GM21423 (cell line): Measurements from ENCODE around the gene FBN1.

Experiments used
- ATAC-seq: cut with Tn5 transposase; IDR thresholded peaks from one replicate; pipeline ENCODE4 v1.9.1; 2021; ENCODE audit warnings: mild to moderate bottlenecking, moderate library complexity; ENCODE audit not compliant: unreplicated experiment

Gene FBN1

DNA sequence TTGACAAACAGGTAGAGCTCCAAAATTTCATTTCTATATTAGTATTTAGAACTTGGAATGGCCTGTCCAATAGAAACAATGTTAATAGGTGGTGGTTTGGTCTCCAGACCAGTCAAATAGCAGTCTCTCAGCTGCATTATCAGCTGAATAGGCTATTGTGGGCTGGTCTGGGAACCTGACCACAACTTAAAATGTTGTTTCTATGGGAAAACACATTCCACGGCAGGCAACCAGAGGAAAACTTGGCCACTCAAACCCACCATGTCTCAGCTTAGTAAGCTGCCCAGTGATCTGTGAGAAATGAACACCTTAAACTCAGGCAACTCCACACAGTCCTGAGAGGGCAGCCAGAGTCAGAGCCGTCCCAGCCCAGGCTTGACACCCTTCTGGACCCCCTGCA, 20.4 kb downstream of the FBN1 start:
- ATAC-seq = no peak

DNA sequence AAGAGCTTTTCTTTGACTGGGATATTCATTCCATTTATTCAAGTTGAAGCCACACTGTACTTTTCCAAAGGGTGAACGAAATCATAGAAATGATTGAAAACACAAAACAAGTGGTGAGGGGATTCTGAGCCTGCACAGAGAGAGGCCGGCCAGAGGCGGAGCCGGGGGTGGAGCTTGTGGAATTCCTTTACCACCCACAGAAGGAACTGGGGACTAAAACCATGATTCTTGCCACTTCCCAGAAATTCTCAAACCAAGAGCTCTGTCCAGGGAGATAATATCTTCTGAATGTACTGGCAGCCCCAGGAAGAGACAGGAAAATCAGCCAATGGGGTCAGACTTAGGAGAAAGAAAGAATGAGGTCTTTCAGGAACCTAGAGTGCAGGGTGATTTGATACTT, 20.8 kb downstream of the FBN1 start:
- no peak for ATAC-seq

DNA sequence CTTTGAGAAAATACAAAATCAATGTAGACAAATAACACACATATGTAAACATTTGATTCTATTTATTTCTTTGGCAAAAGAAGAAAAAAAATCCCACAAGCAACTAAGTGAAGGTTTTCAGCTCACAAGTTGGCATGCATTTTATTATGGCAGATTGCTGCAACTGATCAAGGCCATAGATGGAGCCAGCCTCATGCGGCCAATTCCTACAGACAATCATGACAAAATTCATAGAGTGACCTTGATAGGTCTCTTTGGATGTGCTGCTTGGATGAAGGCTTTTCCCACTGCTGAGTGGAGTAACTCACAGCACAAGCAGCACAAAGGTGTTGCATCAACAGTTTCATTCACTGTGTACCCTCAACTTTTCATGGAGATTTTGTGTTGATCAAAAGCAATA, 22.1 kb downstream of the FBN1 start:
- ATAC-seq = no peak

DNA sequence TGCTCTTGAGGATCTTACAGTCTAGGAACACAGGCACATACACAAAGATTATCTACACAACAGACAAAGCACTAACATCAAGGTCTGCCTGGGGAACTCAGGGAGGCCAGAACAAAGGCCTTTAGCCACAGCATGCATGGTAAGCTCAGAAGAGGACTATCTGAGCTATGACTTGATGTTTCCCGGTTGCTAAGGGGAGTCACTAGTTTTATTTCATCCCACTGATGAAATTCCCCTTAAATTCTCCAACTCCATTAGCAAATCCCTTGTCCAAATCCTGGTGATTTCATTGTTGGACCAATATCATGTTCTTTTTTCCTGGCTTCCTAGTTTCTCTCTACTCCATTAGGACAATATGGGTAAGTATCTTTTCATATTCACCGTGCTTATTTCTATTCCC, 23.3 kb downstream of the FBN1 start:
- ATAC-seq = no peak

DNA sequence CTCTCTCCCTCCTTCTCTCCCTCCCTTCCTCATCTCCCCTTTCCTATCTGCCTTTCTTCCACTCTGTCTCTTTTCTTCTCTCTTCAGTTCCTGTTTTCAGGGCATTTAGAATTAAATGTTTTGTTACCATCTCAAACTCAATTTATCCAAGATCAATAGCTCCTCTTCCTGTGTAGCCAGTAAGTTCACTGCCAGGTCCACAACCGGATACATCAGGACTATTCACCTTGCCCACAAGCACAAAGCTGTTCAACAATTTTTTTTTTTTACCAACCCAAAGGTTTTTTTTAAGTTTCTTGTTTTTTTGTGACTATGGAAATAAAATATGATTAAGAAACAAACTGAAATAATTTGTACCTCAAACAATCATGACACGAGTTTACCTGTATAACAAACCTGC, 26.1 kb downstream of the FBN1 start:
- ATAC-seq = no peak

DNA sequence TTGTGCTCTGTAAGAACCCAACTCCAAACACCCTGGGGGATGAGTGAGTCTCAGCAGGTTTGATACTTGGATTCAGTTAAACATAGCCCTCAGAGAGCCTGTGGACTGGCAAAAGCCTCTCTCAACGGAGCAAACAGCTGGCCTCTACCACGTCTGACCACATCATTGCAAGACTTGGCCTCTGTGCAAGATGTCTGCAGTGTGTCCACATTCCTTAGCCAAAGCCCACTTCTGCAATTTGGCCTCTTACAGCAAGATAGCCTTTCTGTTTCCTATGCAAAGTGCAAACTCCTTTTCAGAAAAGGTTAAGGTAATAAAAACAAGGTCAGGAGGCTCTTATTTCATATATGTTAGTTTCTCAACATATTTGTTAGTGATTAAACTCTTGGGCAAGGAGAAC, 27.9 kb downstream of the FBN1 start:
- no peak for ATAC-seq

DNA sequence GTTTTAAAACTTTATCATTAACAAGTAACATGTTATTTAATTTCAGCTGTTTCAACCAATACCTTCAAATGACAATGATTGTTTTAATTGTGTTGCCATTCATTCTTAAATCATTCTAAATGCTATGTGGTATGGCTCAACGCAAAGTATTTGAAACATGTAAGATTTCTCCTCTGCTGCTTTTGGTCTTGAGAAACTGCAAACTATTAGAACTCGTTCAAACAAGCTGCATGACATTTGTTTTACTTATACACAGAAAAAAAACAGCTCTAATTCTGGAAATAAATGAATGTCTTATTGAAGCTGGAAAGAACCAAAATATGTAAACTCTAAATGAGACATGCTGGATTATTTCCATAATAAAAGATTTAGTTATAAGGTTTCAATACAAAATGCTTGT, 29.3 kb downstream of the FBN1 start:
- ATAC-seq = no peak

DNA sequence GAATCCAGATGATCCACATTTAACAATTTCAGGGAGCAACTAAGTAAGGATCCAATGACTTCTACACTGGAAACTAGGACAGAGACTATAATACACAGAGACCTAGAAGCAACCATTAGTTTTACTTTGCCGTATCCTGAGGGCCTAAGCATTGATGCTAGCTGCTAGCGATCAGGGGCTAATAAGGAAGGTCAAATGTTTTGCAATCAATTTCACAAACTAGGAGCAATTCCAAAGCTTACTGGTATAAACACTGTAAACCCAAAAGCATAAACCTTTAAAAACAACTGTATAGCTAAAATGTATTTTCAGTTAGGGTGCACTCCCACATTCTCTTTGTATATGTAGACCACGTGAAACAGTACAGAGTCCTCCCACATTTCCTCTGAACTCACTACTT, 31.5 kb downstream of the FBN1 start:
- no peak for ATAC-seq

DNA sequence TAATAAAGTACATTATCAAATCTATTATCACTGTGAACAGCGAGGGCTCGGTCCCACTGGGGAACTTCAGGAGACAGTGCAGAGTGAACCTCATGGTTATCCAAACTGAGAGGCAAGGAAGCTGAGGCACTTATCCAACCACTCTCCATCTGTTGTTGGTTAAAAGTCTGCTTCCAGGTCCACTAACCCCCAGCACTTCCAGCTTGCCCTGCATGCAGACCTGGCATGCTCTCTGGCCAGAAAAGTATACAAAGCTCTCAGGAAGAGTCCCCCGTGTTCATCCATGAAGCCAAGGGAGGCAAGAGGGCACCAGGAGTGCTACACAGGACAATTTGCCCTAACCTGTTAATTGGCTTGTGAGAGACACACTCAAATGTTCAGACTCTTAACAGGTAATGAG, 36.0 kb downstream of the FBN1 start:
- ATAC-seq = no peak

DNA sequence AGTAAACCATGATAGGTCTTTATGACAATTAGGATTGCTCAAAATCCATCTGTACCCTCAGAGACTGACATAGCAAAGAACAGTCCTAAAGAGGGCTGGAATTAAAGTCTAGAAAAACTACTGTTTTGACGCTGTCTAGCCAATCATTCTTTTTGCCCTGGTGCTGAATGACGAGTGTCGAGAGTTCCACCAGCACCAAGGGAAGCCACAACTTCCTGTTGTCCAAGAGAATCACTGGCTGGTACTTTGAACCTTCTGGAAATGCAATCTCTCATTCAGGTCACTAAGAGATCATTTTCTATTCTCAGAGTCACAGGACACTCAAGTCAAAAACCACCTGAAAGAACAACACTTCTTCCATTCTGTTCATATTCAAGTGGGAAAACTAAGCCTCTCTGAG, 37.7 kb downstream of the FBN1 start:
- ATAC-seq = no peak

DNA sequence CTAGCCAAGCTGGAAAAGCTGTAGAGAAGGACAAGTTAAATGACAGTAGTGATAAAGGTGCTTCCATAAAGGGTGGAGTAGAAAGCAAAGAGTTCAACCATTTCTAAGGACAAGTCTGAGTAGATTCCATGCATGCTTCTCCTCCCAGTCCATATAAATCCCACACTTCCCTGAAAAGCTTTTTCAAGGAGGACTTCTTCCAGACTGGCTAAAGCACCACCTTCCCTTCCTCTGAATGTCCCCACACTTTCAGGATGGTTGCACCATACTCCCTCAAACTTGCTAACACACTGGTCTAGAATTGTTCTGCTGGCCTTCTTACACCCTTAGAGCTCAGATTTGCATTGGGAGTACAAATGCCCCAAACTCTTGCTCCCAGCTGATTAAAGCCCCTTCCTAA, 40.9 kb downstream of the FBN1 start:
- ATAC-seq = no peak

DNA sequence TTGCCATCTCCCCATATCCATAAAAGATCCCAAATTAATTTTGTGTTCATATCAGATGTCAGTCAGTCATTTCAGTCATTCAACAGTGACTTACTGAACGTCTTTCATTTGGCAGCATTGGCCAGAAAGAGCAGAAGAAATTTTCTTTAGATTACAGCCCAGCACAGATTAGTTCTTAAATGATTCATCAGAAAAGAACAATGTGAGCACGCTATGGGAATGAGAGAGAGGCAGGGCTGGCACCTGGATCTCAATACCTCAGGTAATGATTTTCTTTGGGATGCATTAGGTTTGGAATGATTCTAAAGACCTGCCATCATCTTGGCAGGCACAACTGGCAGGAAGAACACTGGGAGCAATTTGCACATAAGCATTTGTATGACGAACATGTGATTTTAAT, 41.6 kb downstream of the FBN1 start:
- ATAC-seq = no peak

DNA sequence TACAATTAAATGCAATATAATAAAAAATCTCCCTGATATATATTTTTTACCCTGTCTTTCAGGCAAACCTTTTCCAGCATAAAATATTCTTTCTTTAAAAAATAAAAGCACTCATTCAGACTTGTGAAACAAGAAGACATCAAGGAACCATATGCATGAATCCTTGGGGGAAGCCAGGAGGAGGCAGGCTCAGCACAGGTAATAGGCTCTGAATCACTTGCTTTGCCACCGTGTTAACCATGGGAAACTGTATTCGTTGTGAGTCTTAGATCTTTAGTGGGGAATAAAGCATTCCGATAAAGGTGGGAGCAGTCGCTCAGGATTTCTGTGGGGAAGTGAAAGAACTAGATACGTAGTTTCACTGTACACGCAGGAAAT, 42.4 kb downstream of the FBN1 start:
- no peak for ATAC-seq

DNA sequence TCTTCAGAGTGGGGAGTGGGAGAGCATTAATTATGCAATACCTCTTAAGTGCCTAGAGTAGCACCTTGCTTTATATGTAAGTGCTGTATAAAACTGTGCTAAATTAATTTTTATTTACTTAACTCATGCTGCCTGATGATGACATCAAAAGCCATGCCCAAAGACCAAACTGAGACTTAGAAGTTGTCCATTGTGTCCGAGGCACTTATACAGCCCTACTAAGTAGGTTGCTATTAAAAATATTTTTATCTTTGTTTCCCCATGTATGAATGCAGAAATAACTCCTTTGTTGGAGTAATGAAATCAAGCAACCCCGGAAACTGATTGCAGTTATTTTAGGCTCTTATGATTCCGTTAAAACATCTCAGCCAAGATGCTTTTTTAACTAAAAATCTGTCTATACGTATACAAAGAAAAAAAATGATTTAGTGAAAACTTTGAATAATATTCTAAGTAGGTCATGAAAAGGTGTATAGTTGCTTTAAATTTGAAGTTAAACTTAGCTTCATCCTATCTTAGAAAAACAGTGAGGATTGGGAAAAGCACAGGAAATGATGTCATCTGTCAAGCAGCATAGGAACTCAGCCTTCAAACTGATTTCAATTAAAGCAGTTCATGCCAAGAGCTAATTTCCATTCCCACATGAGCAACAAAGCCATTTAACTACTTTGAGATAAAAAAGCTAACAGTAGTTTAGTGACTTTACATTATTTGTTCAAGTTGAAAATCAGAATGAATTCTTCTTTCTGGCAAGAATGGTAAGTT, 43.0 kb downstream of the FBN1 start:
- ATAC-seq = no peak

DNA sequence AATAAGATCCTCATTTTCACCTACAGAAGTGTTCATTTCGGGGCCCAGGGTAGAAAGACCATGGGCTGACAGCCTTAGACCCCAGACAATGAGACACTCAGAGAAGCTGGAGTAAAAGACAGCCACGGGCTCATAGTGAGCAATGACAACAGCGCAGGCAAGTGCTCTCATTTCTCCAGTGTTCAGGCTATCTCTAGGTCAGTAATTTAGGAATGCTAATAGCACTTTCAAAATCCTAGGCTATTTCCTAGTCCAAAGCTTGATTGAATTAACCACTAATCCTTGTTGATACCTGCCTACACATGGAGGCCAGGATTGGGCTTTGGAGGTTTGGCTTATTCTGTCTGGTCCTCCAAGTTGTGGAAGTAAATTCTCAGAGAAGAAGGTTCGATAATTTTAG, 44.4 kb downstream of the FBN1 start:
- ATAC-seq = no peak

DNA sequence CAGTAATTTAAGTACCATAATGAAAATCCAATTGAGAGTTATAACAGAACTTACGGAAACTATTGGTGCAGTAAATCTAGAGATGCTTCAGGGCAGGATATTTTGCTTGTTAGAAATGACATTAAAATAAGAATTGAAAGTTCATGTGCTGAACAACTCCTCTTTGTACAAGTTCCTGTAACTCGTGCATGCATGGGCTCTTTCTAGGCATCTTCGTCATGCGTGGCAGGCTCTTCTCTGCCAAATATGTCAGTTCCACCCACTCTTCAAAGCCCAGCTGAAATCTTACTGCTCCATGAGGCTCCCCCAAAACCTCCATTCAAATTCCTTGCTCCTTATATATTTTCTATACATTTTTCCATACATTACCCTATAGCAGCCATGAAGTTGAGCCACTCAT, 48.7 kb downstream of the FBN1 start:
- ATAC-seq = no peak

DNA sequence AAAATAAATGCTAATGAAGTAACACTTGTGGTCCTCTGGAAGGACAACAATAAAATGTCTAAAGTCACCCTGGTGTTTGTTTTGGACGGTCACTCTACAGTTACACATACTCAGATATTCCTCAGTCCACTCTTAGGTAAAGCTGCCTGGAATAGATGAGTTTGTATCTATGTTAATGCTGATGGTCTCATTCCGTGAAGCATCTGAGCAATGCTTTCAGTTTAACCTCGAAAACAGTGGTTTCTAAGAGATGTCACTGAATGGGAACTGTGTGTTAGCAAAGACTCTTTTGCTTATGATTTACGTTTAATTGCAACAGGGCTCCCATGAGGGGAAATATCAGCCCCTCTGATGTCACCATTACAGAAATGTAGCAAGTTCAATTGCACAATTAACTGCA, 49.1 kb downstream of the FBN1 start:
- ATAC-seq = no peak

DNA sequence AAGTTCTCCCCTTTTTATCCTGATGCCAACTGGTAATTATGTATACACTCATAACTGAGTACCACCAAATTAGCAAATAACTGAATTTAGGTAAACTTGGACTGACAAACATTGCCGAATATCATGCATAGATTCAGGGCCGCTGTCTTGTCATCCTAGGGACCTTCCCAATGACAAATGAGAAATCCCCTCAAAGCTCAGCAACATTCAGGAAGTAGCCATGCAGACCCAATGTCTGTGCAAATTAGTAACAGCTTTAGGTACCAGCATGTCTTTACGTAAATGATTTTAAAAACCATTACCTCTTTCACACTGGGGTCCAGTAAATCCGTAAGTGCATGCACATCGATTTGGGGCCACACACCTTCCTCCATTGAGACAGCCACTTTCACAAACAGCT, 49.5 kb downstream of the FBN1 start:
- no peak for ATAC-seq

DNA sequence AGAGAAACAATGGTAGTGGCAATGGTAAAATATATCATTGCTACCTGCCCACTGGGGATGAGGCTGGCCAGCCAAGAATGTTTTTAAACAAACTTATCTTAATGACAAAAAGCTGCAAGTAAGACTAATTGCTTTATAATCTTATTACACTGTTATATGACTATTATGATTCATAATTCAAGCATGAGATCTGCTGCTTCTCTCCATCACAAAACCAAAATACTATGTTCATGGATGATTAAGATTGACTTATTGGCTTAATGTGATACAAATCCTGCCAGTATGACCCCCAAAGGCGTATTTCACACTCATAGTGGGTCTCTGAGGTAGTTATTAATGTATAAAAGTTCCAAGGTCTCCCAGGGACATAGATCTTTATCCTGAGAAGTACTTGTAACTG, 52.6 kb downstream of the FBN1 start:
- ATAC-seq = no peak

DNA sequence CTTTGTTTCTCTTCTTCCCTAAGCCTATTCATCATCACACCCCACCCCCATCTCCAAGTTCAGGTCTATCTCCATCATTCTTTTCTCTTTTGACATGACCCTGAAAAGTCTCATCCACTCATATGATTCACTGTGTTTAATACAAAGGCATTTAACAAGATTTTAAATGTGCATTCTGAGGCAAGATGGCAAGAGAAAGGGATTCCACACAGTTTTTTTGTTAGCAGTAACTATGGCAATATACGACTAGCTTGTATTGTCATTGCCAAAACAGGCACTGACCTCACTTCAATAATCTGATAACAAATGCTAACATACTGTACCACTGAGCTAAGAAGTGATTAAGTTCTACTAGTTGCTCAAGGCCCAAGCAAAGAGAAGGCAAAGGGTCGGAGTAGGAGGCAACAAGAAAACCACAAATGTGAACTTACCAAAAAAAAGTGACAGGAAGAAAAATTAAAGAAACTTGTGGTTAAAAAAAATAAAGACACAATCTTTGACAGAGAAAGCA, 53.2 kb downstream of the FBN1 start:
- ATAC-seq = no peak

DNA sequence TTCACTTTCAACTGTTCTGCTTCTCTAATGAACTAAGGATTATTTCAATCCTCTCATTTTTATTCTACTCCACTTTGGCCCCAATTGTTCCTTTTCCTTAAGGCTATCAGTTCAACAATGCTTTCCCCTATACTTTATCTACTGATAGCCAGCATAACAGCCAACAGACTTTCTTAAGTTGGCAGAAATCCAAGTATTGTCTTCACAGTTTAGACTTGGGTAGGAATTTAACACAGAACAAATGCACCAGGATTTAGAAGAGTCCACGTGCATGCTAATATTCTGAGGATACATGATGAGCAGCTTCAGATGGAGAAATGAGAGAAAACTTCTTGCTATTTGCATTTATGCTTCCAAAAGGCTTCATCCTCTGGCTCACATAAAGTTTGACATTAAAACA, 54.8 kb downstream of the FBN1 start:
- ATAC-seq = no peak

DNA sequence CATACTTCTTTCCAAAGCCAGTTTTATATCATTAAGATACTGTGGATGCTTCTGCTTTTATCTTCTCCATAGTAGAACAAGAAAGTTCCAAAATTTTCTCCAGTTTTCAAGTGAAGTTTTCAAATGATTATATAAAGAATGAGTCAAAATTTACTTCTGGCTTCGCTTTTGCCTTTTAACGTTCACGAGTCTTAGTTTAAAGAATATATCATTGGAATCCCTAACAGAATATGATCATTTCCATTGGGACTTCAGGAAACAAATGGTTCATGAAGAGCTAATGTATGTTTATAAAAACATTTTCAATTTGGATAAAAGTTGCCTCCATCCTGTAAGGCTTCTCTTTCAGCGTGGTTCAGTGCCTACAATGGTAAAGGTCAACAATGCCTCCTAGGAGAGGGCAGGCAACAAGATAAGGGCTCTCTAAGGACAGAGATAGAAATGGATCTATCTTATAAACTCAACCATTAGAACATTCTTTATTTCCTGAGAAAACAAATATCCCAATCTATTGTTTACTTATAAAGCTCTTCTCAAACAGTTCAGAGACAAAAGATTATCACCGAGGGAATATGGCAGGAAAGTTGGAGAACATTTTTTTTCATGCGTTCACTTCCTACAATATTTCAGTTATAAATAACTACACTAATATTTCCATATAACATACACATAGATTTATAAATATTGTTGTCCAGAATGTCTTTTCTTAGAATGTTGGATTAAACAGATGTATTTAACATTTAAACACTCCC, 60.5 kb downstream of the FBN1 start:
- no peak for ATAC-seq
